Omental fat pad (tissue), 4 donors: ENCODE data around the gene TK2. TPM values are rescaled to one million over a fixed set of nuclear protein-coding genes. Genes with fewer than 3 reads are reported as not detected.

Experiments
- ATAC-seq: fragments of 150-250 bp; one replicate; pipeline ENCODE4 v1.9.1; 2016; ENCODE audit warnings: mild to moderate bottlenecking, moderate library complexity; ENCODE audit not compliant: low FRiP score
- DNase-seq: peaks from one replicate; pipeline ENCODE4 v3.0.0-alpha.2; 2019; ENCODE audit warnings: low spot score
- CTCF ChIP-seq, 3 donors: fragments of 450-650 bp; IDR thresholded peaks; one replicate each; pipeline ENCODE4 v1.5.1; 2016 to 2017; ENCODE audit warnings: antibody characterized with exemption in 3 of 3, mild to moderate bottlenecking in 3 of 3, moderate library complexity in 2 of 3
- total RNA-seq, 4 donors: library from RNA; depleted of rRNA; stranded (reverse); fragments of >200 nt; gene quantifications; one replicate each; pipeline ENCODE4 v1.1.0, GENCODE V29; 2016

TK2 gene
- total RNA-seq, 4 donors from 2014 or later = 39.9 to 69.7 (median 56.0) TPM

- DNase-seq (no peak), ATAC-seq (no peak)
- TF ChIP-seq CTCF (IDR thresholded peaks at IDR 0.05) = no peak
Observed at GRCh38 chr16:66562986-66563385, 13.1 kb upstream of the TK2 start.

- TF ChIP-seq CTCF (IDR thresholded peaks at IDR 0.05) = no peak
- ATAC-seq = no peak
- no peak for DNase-seq
Observed at GRCh38 chr16:66562409-66562808, 12.5 kb upstream of the TK2 start.

GRCh38 chr16:66561381-66562080 lies 11.6 kb upstream of the TK2 start:
- ATAC-seq (no peak), DNase-seq (no peak)
- no peak for TF ChIP-seq CTCF (IDR thresholded peaks at IDR 0.05)

- no peak for TF ChIP-seq CTCF (IDR thresholded peaks at IDR 0.05)
- DNase-seq (no peak), ATAC-seq (no peak)
Observed at GRCh38 chr16:66560107-66560506, 10.2 kb upstream of the TK2 start.

GRCh38 chr16:66554495-66554894 lies 4.6 kb upstream of the TK2 start:
- TF ChIP-seq CTCF (IDR thresholded peaks at IDR 0.05) = no peak
- ATAC-seq (no peak), DNase-seq (no peak)

GRCh38 chr16:66554021-66554420 lies 4.1 kb upstream of the TK2 start:
- ATAC-seq (no peak), DNase-seq (no peak)
- no peak for TF ChIP-seq CTCF (IDR thresholded peaks at IDR 0.05)

- no peak for DNase-seq
Observed at GRCh38 chr16:66553223-66553622, 3.3 kb upstream of the TK2 start.

More at GRCh38 chr16:66553223-66553622, 3.3 kb upstream of the TK2 start:
- TF ChIP-seq CTCF (IDR thresholded peaks at IDR 0.05) = no peak
- ATAC-seq = no peak
